ENCODE data around the gene OR5C1.
A peak's percentile ranks its signal among the peaks of the same experiment; 100 is the strongest.

The OR5C1 gene

GRCh38 chr9:122781671-122782070, 7.1 kb upstream of the OR5C1 start:
- Histone ChIP-seq H2AK5ac (ENCODE audit: low read length) (no peak overlapping the region), H3K4me1 (ENCODE audit: control insufficient read depth in 1 of 2, insufficient read depth in 2 of 2, low read length in 2 of 2) (no peaks in the 10 kb centered on the region), H2AFZ (ENCODE audit: insufficient read depth, low read length, poor library complexity) (no peak overlapping the region), H3K27ac (ENCODE audit: low read depth, low read length) (no peak overlapping the region), H3K4me3 (ENCODE audit: low read depth, low read length) (no peak overlapping the region), H2BK120ac (ENCODE audit: insufficient read depth, low read length, poor library complexity) (no peak overlapping the region), H3K9me3 (ENCODE audit: insufficient read depth, low read depth, low read length) (peaks cover 21% of the 10 kb centered on the region), H4K12ac (ENCODE audit: low read depth, low read length) (no peak overlapping the region), H3K14ac (ENCODE audit: low read length) (no peak overlapping the region), H3K4me2 (ENCODE audit: low read length) (no peak overlapping the region), H4K91ac (ENCODE audit: low read depth, low read length) (no peak overlapping the region), H4K8ac (ENCODE audit: low read depth, low read length) (no peak overlapping the region), H3K27me3 (ENCODE audit: insufficient read depth, low read length) (no peaks in the 10 kb centered on the region), H2BK12ac (ENCODE audit: low read length) (no peak overlapping the region), H3K9ac (ENCODE audit: low read length) (no peak overlapping the region), H3K36me3 (ENCODE audit: control insufficient read depth in 1 of 2, insufficient read depth in 2 of 2, low read length in 2 of 2) (no peaks in the 10 kb centered on the region), H2BK5ac (ENCODE audit: low read depth, low read length, poor library complexity) (no peak overlapping the region), H3K79me1 (ENCODE audit: low read length) (no peaks in the 10 kb centered on the region), H3K23ac (ENCODE audit: low read length) (no peak overlapping the region), H3K4ac (ENCODE audit: low read depth, low read length) (no peak overlapping the region), H3K79me2 (ENCODE audit: control insufficient read depth, insufficient read depth, low read length, poor library complexity) (no peaks in the 10 kb centered on the region), H3K18ac (ENCODE audit: low read length) (no peak overlapping the region)
- DNase-seq = peak; percentile 62 to 75
- WGBS (ENCODE audit: extremely low coverage, insufficient coverage, insufficient read length) = no CpG with 5 or more reads among the region's 3 CpGs

GRCh38 chr9:122785269-122785668, 3.5 kb upstream of the OR5C1 start:
- Histone ChIP-seq H3K4me2 (ENCODE audit: low read length) (no peak overlapping the region), H3K79me2 (ENCODE audit: control insufficient read depth, insufficient read depth, low read length, poor library complexity) (no peaks in the 10 kb centered on the region), H3K27ac (ENCODE audit: low read depth, low read length) (no peak overlapping the region), H2BK5ac (ENCODE audit: low read depth, low read length, poor library complexity) (no peak overlapping the region), H3K9me3 (ENCODE audit: insufficient read depth, low read depth, low read length) (peaks cover 20% of the 10 kb centered on the region), H3K4me3 (ENCODE audit: low read depth, low read length) (no peak overlapping the region), H2AFZ (ENCODE audit: insufficient read depth, low read length, poor library complexity) (no peak overlapping the region), H2BK12ac (ENCODE audit: low read length) (no peak overlapping the region), H3K9ac (ENCODE audit: low read length) (no peak overlapping the region), H3K36me3 (ENCODE audit: control insufficient read depth in 1 of 2, insufficient read depth in 2 of 2, low read length in 2 of 2) (no peaks in the 10 kb centered on the region), H3K4me1 (ENCODE audit: control insufficient read depth in 1 of 2, insufficient read depth in 2 of 2, low read length in 2 of 2) (no peaks in the 10 kb centered on the region), H4K12ac (ENCODE audit: low read depth, low read length) (no peak overlapping the region), H3K18ac (ENCODE audit: low read length) (no peak overlapping the region), H2BK120ac (ENCODE audit: insufficient read depth, low read length, poor library complexity) (no peak overlapping the region), H3K23ac (ENCODE audit: low read length) (no peak overlapping the region), H3K27me3 (ENCODE audit: insufficient read depth, low read length) (no peaks in the 10 kb centered on the region), H3K79me1 (ENCODE audit: low read length) (no peaks in the 10 kb centered on the region), H4K91ac (ENCODE audit: low read depth, low read length) (no peak overlapping the region), H3K4ac (ENCODE audit: low read depth, low read length) (no peak overlapping the region), H3K14ac (ENCODE audit: low read length) (no peak overlapping the region), H4K8ac (ENCODE audit: low read depth, low read length) (no peak overlapping the region), H2AK5ac (ENCODE audit: low read length) (no peak overlapping the region)
- peak in 1 of 2 donors; percentile 40 for DNase-seq

GRCh38 chr9:122786338-122786737, 2.4 kb upstream of the OR5C1 start:
- no peak overlapping the region for H3K14ac ChIP-seq (ENCODE audit: low read length)
- WGBS (ENCODE audit: extremely low coverage, insufficient coverage, insufficient read length) = no CpG with 5 or more reads among the region's 4 CpGs
- H2BK5ac ChIP-seq (ENCODE audit: low read depth, low read length, poor library complexity) = no peak overlapping the region
- DNase-seq = no peak
- no peak overlapping the region for H3K4me3 ChIP-seq (ENCODE audit: low read depth, low read length)
- no peak overlapping the region for H3K4ac ChIP-seq (ENCODE audit: low read depth, low read length)
- H3K23ac ChIP-seq (ENCODE audit: low read length) = no peak overlapping the region
- H3K27ac ChIP-seq (ENCODE audit: low read depth, low read length) = no peak overlapping the region
- H3K9ac ChIP-seq (ENCODE audit: low read length) = no peak overlapping the region
- H2AFZ ChIP-seq (ENCODE audit: insufficient read depth, low read length, poor library complexity) = no peak overlapping the region
- no peak overlapping the region for H3K4me2 ChIP-seq (ENCODE audit: low read length)
- no peaks in the 10 kb centered on the region for H3K4me1 ChIP-seq (ENCODE audit: control insufficient read depth in 1 of 2, insufficient read depth in 2 of 2, low read length in 2 of 2)
- no peak overlapping the region for H3K18ac ChIP-seq (ENCODE audit: low read length)
- no peak overlapping the region for H4K8ac ChIP-seq (ENCODE audit: low read depth, low read length)
- H2AK5ac ChIP-seq (ENCODE audit: low read length) = no peak overlapping the region
- no peaks in the 10 kb centered on the region for H3K79me2 ChIP-seq (ENCODE audit: control insufficient read depth, insufficient read depth, low read length, poor library complexity)
- no peak overlapping the region for H2BK12ac ChIP-seq (ENCODE audit: low read length)
- H3K9me3 ChIP-seq (ENCODE audit: insufficient read depth, low read depth, low read length) = peaks cover 23% of the 10 kb centered on the region
- H3K36me3 ChIP-seq (ENCODE audit: control insufficient read depth in 1 of 2, insufficient read depth in 2 of 2, low read length in 2 of 2) = no peaks in the 10 kb centered on the region
- H3K79me1 ChIP-seq (ENCODE audit: low read length) = no peaks in the 10 kb centered on the region
- H4K12ac ChIP-seq (ENCODE audit: low read depth, low read length) = no peak overlapping the region
- no peak overlapping the region for H4K91ac ChIP-seq (ENCODE audit: low read depth, low read length)
- H3K27me3 ChIP-seq (ENCODE audit: insufficient read depth, low read length) = no peaks in the 10 kb centered on the region
- no peak overlapping the region for H2BK120ac ChIP-seq (ENCODE audit: insufficient read depth, low read length, poor library complexity)

- DNase-seq = no peak
- H3K36me3 ChIP-seq (ENCODE audit: control insufficient read depth in 1 of 2, insufficient read depth in 2 of 2, low read length in 2 of 2) = no peaks in the 10 kb centered on the region
- H2BK5ac ChIP-seq (ENCODE audit: low read depth, low read length, poor library complexity) = no peak overlapping the region
- no peaks in the 10 kb centered on the region for H3K79me1 ChIP-seq (ENCODE audit: low read length)
- H3K4me1 ChIP-seq (ENCODE audit: control insufficient read depth in 1 of 2, insufficient read depth in 2 of 2, low read length in 2 of 2) = no peaks in the 10 kb centered on the region
- no peak overlapping the region for H4K8ac ChIP-seq (ENCODE audit: low read depth, low read length)
- no peak overlapping the region for H3K4ac ChIP-seq (ENCODE audit: low read depth, low read length)
- H4K12ac ChIP-seq (ENCODE audit: low read depth, low read length) = no peak overlapping the region
- H2AFZ ChIP-seq (ENCODE audit: insufficient read depth, low read length, poor library complexity) = no peak overlapping the region
- no peak overlapping the region for H3K18ac ChIP-seq (ENCODE audit: low read length)
- H3K4me2 ChIP-seq (ENCODE audit: low read length) = no peak overlapping the region
- no peak overlapping the region for H3K27ac ChIP-seq (ENCODE audit: low read depth, low read length)
- H4K91ac ChIP-seq (ENCODE audit: low read depth, low read length) = no peak overlapping the region
- H3K27me3 ChIP-seq (ENCODE audit: insufficient read depth, low read length) = no peaks in the 10 kb centered on the region
- peaks cover 22% of the 10 kb centered on the region for H3K9me3 ChIP-seq (ENCODE audit: insufficient read depth, low read depth, low read length)
- no peak overlapping the region for H2BK12ac ChIP-seq (ENCODE audit: low read length)
- no peak overlapping the region for H3K23ac ChIP-seq (ENCODE audit: low read length)
- H2BK120ac ChIP-seq (ENCODE audit: insufficient read depth, low read length, poor library complexity) = no peak overlapping the region
- H3K79me2 ChIP-seq (ENCODE audit: control insufficient read depth, insufficient read depth, low read length, poor library complexity) = no peaks in the 10 kb centered on the region
- no peak overlapping the region for H3K9ac ChIP-seq (ENCODE audit: low read length)
- H3K14ac ChIP-seq (ENCODE audit: low read length) = no peak overlapping the region
- WGBS (ENCODE audit: extremely low coverage, insufficient coverage, insufficient read length) = no CpG with 5 or more reads among the region's 28 CpGs
- H3K4me3 ChIP-seq (ENCODE audit: low read depth, low read length) = no peak overlapping the region
- H2AK5ac ChIP-seq (ENCODE audit: low read length) = no peak overlapping the region
These were observed 718 bp downstream of the OR5C1 start for GRCh38 chr9:122789256-122790046.
